Prostate gland (tissue), 2 donors: Measurements from ENCODE around the gene TUBGCP5.
"Not testable (repeated sequence)": the region's sequence is repeated elsewhere in the genome, so short reads cannot be mapped to it uniquely, and the experiment has no call there.

Experiments
- POLR2A ChIP-seq: fragments of 450-650 bp; IDR thresholded peaks from one replicate; pipeline ENCODE4 v1.6.1; 2016; ENCODE audit warnings: antibody characterized with exemption, mild to moderate bottlenecking
- POLR2AphosphoS5 ChIP-seq: sonication (generic); formaldehyde crosslinking; IDR thresholded peaks from one replicate; pipeline ENCODE4 v1.6.1; 2017; ENCODE audit warnings: antibody characterized with exemption
- TF ChIP-seq, protein P1 (sequence below), 4 experiments: fragments of 200-600 bp in 2 of 4; fragments of 450-650 bp in 2 of 4; sonication (generic) in 2 of 4; IDR thresholded peaks; 1 replicate in 3 of 4; 2 replicates in 1 of 4; pipeline ENCODE4 v1.5.1; 2016 to 2019; ENCODE audit warnings: antibody characterized with exemption in 4 of 4, mild to moderate bottlenecking in 2 of 4, moderate library complexity in 2 of 4

GRCh38 chr15:23081996-23082737, 42.8 kb upstream of the TUBGCP5 start:
- TF ChIP-seq POLR2A, POLR2AphosphoS5: not testable (repeated sequence)
- TF ChIP-seq, protein P1, sequence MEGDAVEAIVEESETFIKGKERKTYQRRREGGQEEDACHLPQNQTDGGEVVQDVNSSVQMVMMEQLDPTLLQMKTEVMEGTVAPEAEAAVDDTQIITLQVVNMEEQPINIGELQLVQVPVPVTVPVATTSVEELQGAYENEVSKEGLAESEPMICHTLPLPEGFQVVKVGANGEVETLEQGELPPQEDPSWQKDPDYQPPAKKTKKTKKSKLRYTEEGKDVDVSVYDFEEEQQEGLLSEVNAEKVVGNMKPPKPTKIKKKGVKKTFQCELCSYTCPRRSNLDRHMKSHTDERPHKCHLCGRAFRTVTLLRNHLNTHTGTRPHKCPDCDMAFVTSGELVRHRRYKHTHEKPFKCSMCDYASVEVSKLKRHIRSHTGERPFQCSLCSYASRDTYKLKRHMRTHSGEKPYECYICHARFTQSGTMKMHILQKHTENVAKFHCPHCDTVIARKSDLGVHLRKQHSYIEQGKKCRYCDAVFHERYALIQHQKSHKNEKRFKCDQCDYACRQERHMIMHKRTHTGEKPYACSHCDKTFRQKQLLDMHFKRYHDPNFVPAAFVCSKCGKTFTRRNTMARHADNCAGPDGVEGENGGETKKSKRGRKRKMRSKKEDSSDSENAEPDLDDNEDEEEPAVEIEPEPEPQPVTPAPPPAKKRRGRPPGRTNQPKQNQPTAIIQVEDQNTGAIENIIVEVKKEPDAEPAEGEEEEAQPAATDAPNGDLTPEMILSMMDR (IDR thresholded peaks at IDR 0.05), result not testable (repeated sequence)
